ENCODE results near the gene PNMA8C. TPM values are rescaled to one million over a fixed set of nuclear protein-coding genes. Genes with fewer than 3 reads are reported as not detected.
"Not testable (repeated sequence)": the region's sequence is repeated elsewhere in the genome, so short reads cannot be mapped to it uniquely, and the experiment has no call there.

Gene PNMA8C
- polyA plus RNA-seq, 1 of the 3 experiments (the other 2 are of a cell fraction), result 1.3 TPM

DNA sequence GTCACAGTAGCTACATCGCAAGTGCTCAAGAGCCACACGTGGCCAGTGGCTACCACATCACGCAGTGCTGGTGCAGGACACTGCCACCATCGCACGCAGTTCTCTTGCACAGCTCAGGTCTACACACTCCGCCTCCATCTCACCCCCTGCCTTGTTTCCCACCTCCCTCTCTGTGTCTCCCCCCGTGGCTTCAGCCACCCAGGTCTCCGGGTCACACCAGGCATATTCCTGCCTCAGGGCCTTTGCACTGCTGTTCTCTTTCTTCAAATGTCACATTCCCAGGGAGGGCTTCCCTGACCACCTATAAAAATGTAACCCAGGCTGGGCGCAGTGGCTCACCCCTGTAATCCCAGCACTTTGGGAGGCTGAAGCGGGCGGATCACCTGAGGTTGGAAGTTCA lies 26.0 kb downstream of the PNMA8C start:
- no peak for DNase-seq

DNA sequence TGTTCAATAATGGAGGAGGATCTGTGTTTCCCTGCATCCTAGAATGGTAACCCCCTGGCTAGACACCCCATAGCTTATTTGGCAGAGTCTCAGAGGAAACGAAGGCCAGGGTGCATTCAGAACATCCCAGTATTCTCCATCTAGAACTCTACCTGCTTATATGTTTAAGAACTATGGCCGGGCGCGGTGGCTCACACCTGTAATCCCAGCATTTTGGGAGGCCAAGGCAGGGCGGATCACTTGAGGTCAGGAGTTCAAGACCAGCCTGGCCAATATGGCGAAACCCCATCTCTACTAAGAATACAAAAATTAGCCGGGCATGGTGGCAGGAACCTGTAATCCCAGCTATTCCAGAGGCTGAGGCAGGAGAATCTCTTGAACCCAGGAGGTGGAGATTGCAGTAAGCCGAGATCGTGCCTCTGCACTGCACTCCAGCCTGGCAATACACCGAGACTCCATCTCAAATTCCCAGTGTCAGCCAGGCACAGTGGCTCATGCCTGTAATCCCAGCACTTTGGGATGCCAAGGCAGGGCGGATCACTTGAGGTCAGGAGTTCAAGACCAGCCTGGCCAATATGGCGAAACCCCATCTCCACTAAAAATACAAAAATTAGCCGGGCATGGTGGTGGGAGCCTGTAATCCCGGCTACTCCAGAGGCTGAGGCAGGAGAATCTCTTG lies 30.8 kb downstream of the PNMA8C start:
- H3K4me3 ChIP-seq (ENCODE audit: low read depth in 2 of 2, low read length in 1 of 2); H2AFZ ChIP-seq (ENCODE audit: low read depth); POLR2A ChIA-PET; H3K4me1 ChIP-seq (ENCODE audit: control insufficient read depth in 1 of 2, insufficient read depth in 2 of 2, low read depth in 1 of 2, low read length in 1 of 2); H3F3A ChIP-seq (replicated peaks; ENCODE audit: insufficient read depth); H3K79me2 ChIP-seq (ENCODE audit: insufficient read depth); H3K27me3 ChIP-seq (ENCODE audit: insufficient read depth); H3K9ac ChIP-seq; H3K27ac ChIP-seq (ENCODE audit: low read depth in 2 of 2, low read length in 1 of 2); H3K9me2 ChIP-seq; H3K4me2 ChIP-seq; H4K20me1 ChIP-seq (ENCODE audit: insufficient read depth); H3K9me3 ChIP-seq; DNase-seq; H3K36me3 ChIP-seq (replicated peaks in 1 of 2; ENCODE audit: control insufficient read depth in 1 of 2, insufficient read depth in 2 of 2, low read length in 1 of 2): not testable (repeated sequence)
- WGBS (ENCODE audit: low lambda C conversion rate), result 87% methylated on average over 14 of the region's 14 CpGs
- CTCF ChIA-PET, result interaction anchor here (0.9 to 14.4 kb wide), 3 partner anchors 83 to 116 kb away, joined by 3 to 463 read pairs (median 134); partner anchors contain the start of gene PNMA8A

More for the DNA sequence above, 26.0 kb downstream of the PNMA8C start:
- Histone ChIP-seq H4K20me1 (ENCODE audit: insufficient read depth) (no peaks in the 10 kb centered on the region), H3K79me2 (ENCODE audit: insufficient read depth) (no peaks in the 10 kb centered on the region), H3F3A (replicated peaks; ENCODE audit: insufficient read depth) (no peaks in the 10 kb centered on the region), H3K4me3 (ENCODE audit: low read depth in 2 of 2, low read length in 1 of 2) (no peak overlapping the region), H3K27me3 (ENCODE audit: insufficient read depth) (no peaks in the 10 kb centered on the region), H3K9me3 (no peaks in the 10 kb centered on the region), H3K4me1 (ENCODE audit: control insufficient read depth in 1 of 2, insufficient read depth in 2 of 2, low read depth in 1 of 2, low read length in 1 of 2) (no peaks in the 10 kb centered on the region), H3K36me3 (replicated peaks in 1 of 2; ENCODE audit: control insufficient read depth in 1 of 2, insufficient read depth in 2 of 2, low read length in 1 of 2) (no peaks in the 10 kb centered on the region), H2AFZ (ENCODE audit: low read depth) (no peak overlapping the region), H3K9ac (no peak overlapping the region), H3K9me2 (no peaks in the 10 kb centered on the region), H3K27ac (ENCODE audit: low read depth in 2 of 2, low read length in 1 of 2) (no peak overlapping the region), H3K4me2 (no peak overlapping the region)
- 79% methylated on average over 9 of the region's 11 CpGs for WGBS (ENCODE audit: low lambda C conversion rate)
- ChIA-PET CTCF (interaction anchor here (0.6 to 14.4 kb wide), 18 partner anchors 8 to 226 kb away, joined by 3 to 463 read pairs (median 5); partner anchors contain the start of genes CCDC8, PNMA8A and PNMA8B), POLR2A (no interaction called here)
- no peak for TF ChIP-seq RXRA (IDR thresholded peaks at IDR 0.05; ENCODE audit: borderline replicate concordance, low read depth)
- no peak for TF ChIP-seq TCF12 (IDR thresholded peaks at IDR 0.05)
- TF ChIP-seq REST (IDR thresholded peaks at IDR 0.05; ENCODE audit: low read depth, low read length), result no peak
- TF ChIP-seq SMC3 (IDR thresholded peaks at IDR 0.05; ENCODE audit: low read depth, low read length), result no peak
- TF ChIP-seq NFIC (IDR thresholded peaks at IDR 0.05; ENCODE audit: borderline replicate concordance), result no peak
- TF ChIP-seq FOSL2 (IDR thresholded peaks at IDR 0.05; ENCODE audit: borderline replicate concordance, low read depth), result no peak
- no peak for TF ChIP-seq NRF1 (IDR thresholded peaks at IDR 0.05; ENCODE audit: low read depth, low read length)
- TF ChIP-seq YY1 (IDR thresholded peaks at IDR 0.05; ENCODE audit: low read depth), result no peak
- TF ChIP-seq, protein P1, sequence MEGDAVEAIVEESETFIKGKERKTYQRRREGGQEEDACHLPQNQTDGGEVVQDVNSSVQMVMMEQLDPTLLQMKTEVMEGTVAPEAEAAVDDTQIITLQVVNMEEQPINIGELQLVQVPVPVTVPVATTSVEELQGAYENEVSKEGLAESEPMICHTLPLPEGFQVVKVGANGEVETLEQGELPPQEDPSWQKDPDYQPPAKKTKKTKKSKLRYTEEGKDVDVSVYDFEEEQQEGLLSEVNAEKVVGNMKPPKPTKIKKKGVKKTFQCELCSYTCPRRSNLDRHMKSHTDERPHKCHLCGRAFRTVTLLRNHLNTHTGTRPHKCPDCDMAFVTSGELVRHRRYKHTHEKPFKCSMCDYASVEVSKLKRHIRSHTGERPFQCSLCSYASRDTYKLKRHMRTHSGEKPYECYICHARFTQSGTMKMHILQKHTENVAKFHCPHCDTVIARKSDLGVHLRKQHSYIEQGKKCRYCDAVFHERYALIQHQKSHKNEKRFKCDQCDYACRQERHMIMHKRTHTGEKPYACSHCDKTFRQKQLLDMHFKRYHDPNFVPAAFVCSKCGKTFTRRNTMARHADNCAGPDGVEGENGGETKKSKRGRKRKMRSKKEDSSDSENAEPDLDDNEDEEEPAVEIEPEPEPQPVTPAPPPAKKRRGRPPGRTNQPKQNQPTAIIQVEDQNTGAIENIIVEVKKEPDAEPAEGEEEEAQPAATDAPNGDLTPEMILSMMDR (IDR thresholded peaks at IDR 0.05), result no peak
- no peak for TF ChIP-seq RAD21 (IDR thresholded peaks at IDR 0.05; ENCODE audit: low read length)
- no peak for TF ChIP-seq MEF2A (IDR thresholded peaks at IDR 0.05; ENCODE audit: borderline replicate concordance, low read depth)
- TF ChIP-seq GATA2 (CRISPR knock-in tag; IDR thresholded peaks at IDR 0.05), result no peak
- no peak for TF ChIP-seq FOXJ3 (CRISPR knock-in tag; IDR thresholded peaks at IDR 0.05)
- TF ChIP-seq SIN3A (IDR thresholded peaks at IDR 0.05; ENCODE audit: borderline replicate concordance, low read depth, low read length), result no peak
- TF ChIP-seq CHD2 (IDR thresholded peaks at IDR 0.05; ENCODE audit: low read length, partially characterized antibody), result no peak
- no peak for TF ChIP-seq EP300 (IDR thresholded peaks at IDR 0.05; ENCODE audit: borderline replicate concordance in 1 of 2, low read depth in 1 of 2, low read length in 1 of 2)
- no peak for TF ChIP-seq PBX3 (IDR thresholded peaks at IDR 0.05)

All from SK-N-SH (cell line).